ENCODE measurements around the gene ADISSP. TPM values are rescaled to one million over a fixed set of nuclear protein-coding genes. Genes with fewer than 3 reads are reported as not detected.

The ADISSP gene
- total RNA-seq, 1 experiment from 2014 or later, result 27.3 TPM

DNA sequence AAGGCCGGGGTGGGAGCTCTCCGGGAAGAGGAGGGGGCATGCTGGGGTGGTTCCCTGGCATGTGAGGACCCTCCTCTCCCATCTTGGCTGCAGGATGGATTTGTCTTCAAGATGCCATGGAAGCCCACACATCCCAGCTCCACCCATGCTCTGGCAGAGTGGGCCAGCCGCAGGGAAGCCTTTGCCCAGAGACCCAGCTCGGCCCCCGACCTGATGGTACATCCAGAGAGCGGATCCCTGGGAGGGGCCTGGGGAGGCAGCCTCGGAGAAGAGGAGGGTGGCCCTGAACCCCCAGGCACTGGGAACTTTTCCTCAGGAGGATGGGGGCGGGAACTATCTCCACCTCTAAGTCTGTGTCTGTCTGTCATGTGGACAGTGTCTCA is 33.3 kb upstream of the ADISSP start:
- BruUV-seq (replicated peaks), result no TSS peak
- Mint-ChIP-seq H3K9me3 (ENCODE audit: low read depth, unreplicated experiment) (no peaks in the 10 kb centered on the region), H3K36me3 (ENCODE audit: insufficient read depth, unreplicated experiment) (peaks cover 71% of the 10 kb centered on the region), H3K4me1 (ENCODE audit: low read depth, unreplicated experiment) (peaks cover 25% of the 10 kb centered on the region), H3K27me3 (ENCODE audit: unreplicated experiment) (no peaks in the 10 kb centered on the region), H3K4me3 (ENCODE audit: low read depth, unreplicated experiment) (no peak overlapping the region), H3K27ac (ENCODE audit: unreplicated experiment) (no peak overlapping the region)
- intact Hi-C loops (cut with micrococcal nuclease; ENCODE audit: unreplicated experiment), result no loop called here
- TF ChIP-seq, protein P1, sequence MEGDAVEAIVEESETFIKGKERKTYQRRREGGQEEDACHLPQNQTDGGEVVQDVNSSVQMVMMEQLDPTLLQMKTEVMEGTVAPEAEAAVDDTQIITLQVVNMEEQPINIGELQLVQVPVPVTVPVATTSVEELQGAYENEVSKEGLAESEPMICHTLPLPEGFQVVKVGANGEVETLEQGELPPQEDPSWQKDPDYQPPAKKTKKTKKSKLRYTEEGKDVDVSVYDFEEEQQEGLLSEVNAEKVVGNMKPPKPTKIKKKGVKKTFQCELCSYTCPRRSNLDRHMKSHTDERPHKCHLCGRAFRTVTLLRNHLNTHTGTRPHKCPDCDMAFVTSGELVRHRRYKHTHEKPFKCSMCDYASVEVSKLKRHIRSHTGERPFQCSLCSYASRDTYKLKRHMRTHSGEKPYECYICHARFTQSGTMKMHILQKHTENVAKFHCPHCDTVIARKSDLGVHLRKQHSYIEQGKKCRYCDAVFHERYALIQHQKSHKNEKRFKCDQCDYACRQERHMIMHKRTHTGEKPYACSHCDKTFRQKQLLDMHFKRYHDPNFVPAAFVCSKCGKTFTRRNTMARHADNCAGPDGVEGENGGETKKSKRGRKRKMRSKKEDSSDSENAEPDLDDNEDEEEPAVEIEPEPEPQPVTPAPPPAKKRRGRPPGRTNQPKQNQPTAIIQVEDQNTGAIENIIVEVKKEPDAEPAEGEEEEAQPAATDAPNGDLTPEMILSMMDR (IDR thresholded peaks at IDR 0.05; ENCODE audit: unreplicated experiment), result no peak
- CTCF ChIA-PET, result no interaction called here
- no peak for DNase-seq

GRCh38 chr20:3800256-3800877 is 32.8 kb upstream of the ADISSP start:
- BruUV-seq (replicated peaks), result no TSS peak
- intact Hi-C loops (cut with micrococcal nuclease; ENCODE audit: unreplicated experiment), result no loop called here
- DNase-seq, result no peak
- H3K27me3 Mint-ChIP-seq (ENCODE audit: unreplicated experiment), result no peaks in the 10 kb centered on the region
- TF ChIP-seq, protein P1 (IDR thresholded peaks at IDR 0.05; ENCODE audit: unreplicated experiment), result no peak
- peaks cover 71% of the 10 kb centered on the region for H3K36me3 Mint-ChIP-seq (ENCODE audit: insufficient read depth, unreplicated experiment)
- no peak overlapping the region for H3K4me3 Mint-ChIP-seq (ENCODE audit: low read depth, unreplicated experiment)
- H3K27ac Mint-ChIP-seq (ENCODE audit: unreplicated experiment), result no peak overlapping the region
- H3K9me3 Mint-ChIP-seq (ENCODE audit: low read depth, unreplicated experiment), result no peaks in the 10 kb centered on the region
- CTCF ChIA-PET, result no interaction called here
- H3K4me1 Mint-ChIP-seq (ENCODE audit: low read depth, unreplicated experiment), result peaks cover 20% of the 10 kb centered on the region

DNA sequence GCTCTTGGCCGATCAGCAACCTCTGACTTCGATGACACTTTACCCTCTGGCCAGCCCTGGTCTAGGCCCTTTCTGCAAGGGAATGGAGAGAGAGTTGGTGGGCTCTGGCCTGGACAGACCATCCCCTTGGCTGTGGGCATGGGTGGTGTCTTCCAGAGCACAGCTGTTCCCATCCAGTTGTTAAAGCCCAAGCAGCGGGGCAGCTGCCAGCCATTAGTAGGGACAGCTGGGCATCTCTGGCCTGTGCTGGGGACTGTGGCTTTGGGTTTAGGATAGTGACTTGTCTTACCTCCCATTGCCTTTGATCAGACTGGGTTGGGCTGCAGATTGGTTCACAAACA is 31.3 kb upstream of the ADISSP start:
- TF ChIP-seq, protein P1 (IDR thresholded peaks at IDR 0.05; ENCODE audit: unreplicated experiment), result no peak
- Mint-ChIP-seq H3K27ac (ENCODE audit: unreplicated experiment) (no peak overlapping the region), H3K36me3 (ENCODE audit: insufficient read depth, unreplicated experiment) (peaks cover 64% of the 10 kb centered on the region), H3K4me1 (ENCODE audit: low read depth, unreplicated experiment) (peaks cover 12% of the 10 kb centered on the region), H3K4me3 (ENCODE audit: low read depth, unreplicated experiment) (no peak overlapping the region), H3K9me3 (ENCODE audit: low read depth, unreplicated experiment) (no peaks in the 10 kb centered on the region), H3K27me3 (ENCODE audit: unreplicated experiment) (no peaks in the 10 kb centered on the region)
- intact Hi-C loops (cut with micrococcal nuclease; ENCODE audit: unreplicated experiment), result no loop called here
- DNase-seq, result no peak
- no TSS peak for BruUV-seq (replicated peaks)
- CTCF ChIA-PET, result no interaction called here

GRCh38 chr20:3798373-3798768 is 30.8 kb upstream of the ADISSP start:
- Mint-ChIP-seq H3K36me3 (ENCODE audit: insufficient read depth, unreplicated experiment) (peaks cover 59% of the 10 kb centered on the region), H3K27ac (ENCODE audit: unreplicated experiment) (peak overlapping the region; percentile 74), H3K9me3 (ENCODE audit: low read depth, unreplicated experiment) (no peaks in the 10 kb centered on the region), H3K27me3 (ENCODE audit: unreplicated experiment) (no peaks in the 10 kb centered on the region), H3K4me3 (ENCODE audit: low read depth, unreplicated experiment) (peak overlapping the region; percentile 97), H3K4me1 (ENCODE audit: low read depth, unreplicated experiment) (peaks cover 9% of the 10 kb centered on the region)
- intact Hi-C loops (cut with micrococcal nuclease; ENCODE audit: unreplicated experiment), result no loop called here
- TF ChIP-seq, protein P1 (IDR thresholded peaks at IDR 0.05; ENCODE audit: unreplicated experiment), result no peak
- CTCF ChIA-PET, result no interaction called here
- DNase-seq, result no peak
- no TSS peak for BruUV-seq (replicated peaks)

Data from Calu3 (cell line).